H1 (cell line): Measurements from ENCODE around the gene PRR23B.

Experiments
- BCL11A ChIP-seq, 2 experiments: IDR thresholded peaks; one replicate each; pipeline ENCODE4 v1.6.1; 2011; ENCODE audit warnings: low read depth in 2 of 2, low read length in 2 of 2, mild to moderate bottlenecking in 2 of 2
- POLR2AphosphoS5 ChIP-seq: IDR thresholded peaks from 2 replicates; pipeline ENCODE4 v1.6.1; 2011; ENCODE audit warnings: low read depth, low read length
- SP1 ChIP-seq: IDR thresholded peaks from 2 replicates; pipeline ENCODE4 v1.6.1; 2011; ENCODE audit warnings: low read depth, low read length
- TAF1 ChIP-seq: IDR thresholded peaks from 2 replicates; pipeline ENCODE4 v1.6.1; 2011; ENCODE audit warnings: mild to moderate bottlenecking, low read depth, low read length
- ZNF274 ChIP-seq: IDR thresholded peaks from 2 replicates; pipeline ENCODE4 v1.7.0; 2012; ENCODE audit warnings: low read length, borderline replicate concordance; ENCODE audit errors: extremely low read depth
- TF ChIP-seq, protein P1 (sequence below): IDR thresholded peaks from 2 replicates; pipeline ENCODE4 v1.6.1; 2012; ENCODE audit warnings: low read length, inconsistent platforms
- TF ChIP-seq, protein P2 (sequence below), 3 experiments: IDR thresholded peaks; 1 replicate in 2 of 3; 2 replicates in 1 of 3; pipeline versions ENCODE4 v1.5.1 to v1.6.1; 2011; ENCODE audit warnings: low read length in 3 of 3, mild to moderate bottlenecking in 3 of 3, inconsistent platforms in 2 of 3, low read depth in 1 of 3, moderate library complexity in 1 of 3; ENCODE audit not compliant: insufficient read depth in 1 of 3; ENCODE audit errors: control extremely low read depth in 1 of 3

DNA sequence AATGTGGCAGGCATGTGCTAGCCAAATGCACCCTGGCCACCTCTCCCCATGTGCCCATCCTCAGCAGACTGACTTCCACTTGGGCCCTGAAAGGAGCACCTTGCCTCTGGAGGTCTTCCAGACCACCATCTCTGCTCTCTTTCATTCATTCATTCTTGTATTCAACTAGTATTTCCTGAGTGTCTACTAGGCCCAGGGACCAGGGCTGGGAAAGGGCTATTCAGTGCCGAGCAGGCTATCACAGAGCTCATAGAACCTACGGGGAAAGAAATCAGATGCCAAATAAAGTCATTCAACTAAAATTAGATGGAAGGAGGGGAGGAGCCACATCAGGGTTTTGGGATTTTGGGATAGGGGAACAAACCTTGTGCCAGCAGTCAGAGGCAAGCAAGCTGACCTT lies 33.5 kb downstream of the PRR23B start:
- no peak for TF ChIP-seq POLR2AphosphoS5
- TF ChIP-seq, protein P1, sequence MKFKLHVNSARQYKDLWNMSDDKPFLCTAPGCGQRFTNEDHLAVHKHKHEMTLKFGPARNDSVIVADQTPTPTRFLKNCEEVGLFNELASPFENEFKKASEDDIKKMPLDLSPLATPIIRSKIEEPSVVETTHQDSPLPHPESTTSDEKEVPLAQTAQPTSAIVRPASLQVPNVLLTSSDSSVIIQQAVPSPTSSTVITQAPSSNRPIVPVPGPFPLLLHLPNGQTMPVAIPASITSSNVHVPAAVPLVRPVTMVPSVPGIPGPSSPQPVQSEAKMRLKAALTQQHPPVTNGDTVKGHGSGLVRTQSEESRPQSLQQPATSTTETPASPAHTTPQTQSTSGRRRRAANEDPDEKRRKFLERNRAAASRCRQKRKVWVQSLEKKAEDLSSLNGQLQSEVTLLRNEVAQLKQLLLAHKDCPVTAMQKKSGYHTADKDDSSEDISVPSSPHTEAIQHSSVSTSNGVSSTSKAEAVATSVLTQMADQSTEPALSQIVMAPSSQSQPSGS, result no peak
- TF ChIP-seq TAF1, result no peak
- TF ChIP-seq, protein P2, sequence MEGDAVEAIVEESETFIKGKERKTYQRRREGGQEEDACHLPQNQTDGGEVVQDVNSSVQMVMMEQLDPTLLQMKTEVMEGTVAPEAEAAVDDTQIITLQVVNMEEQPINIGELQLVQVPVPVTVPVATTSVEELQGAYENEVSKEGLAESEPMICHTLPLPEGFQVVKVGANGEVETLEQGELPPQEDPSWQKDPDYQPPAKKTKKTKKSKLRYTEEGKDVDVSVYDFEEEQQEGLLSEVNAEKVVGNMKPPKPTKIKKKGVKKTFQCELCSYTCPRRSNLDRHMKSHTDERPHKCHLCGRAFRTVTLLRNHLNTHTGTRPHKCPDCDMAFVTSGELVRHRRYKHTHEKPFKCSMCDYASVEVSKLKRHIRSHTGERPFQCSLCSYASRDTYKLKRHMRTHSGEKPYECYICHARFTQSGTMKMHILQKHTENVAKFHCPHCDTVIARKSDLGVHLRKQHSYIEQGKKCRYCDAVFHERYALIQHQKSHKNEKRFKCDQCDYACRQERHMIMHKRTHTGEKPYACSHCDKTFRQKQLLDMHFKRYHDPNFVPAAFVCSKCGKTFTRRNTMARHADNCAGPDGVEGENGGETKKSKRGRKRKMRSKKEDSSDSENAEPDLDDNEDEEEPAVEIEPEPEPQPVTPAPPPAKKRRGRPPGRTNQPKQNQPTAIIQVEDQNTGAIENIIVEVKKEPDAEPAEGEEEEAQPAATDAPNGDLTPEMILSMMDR (IDR thresholded peaks at IDR 0.05; ENCODE audit: control extremely low read depth in 1 of 3, insufficient read depth in 1 of 3, low read depth in 1 of 3, low read length in 3 of 3), result no peak
- TF ChIP-seq BCL11A (IDR thresholded peaks at IDR 0.05; ENCODE audit: low read depth in 2 of 2, low read length in 2 of 2), result no peak
- no peak for TF ChIP-seq SP1
- no peak for TF ChIP-seq ZNF274
